NT2/D1 (cell line): Measurements from ENCODE around the gene ZNF808.

ENCODE experiments used
- SUZ12 ChIP-seq: IDR thresholded peaks from 2 replicates; pipeline ENCODE4 v1.6.1; 2011; ENCODE audit not compliant: insufficient read length, insufficient read depth; ENCODE audit errors: extremely low read depth
- YY1 ChIP-seq: IDR thresholded peaks from 2 replicates; pipeline ENCODE4 v1.6.1; 2011; ENCODE audit not compliant: insufficient read length, insufficient read depth
- ZNF274 ChIP-seq: IDR thresholded peaks from 2 replicates; pipeline ENCODE4 v1.6.1; 2011; ENCODE audit warnings: mild to moderate bottlenecking, low read depth, low read length

GRCh38 chr19:52492201-52492993, 35.1 kb upstream of the ZNF808 start:
- TF ChIP-seq ZNF274, result no peak
- TF ChIP-seq SUZ12, result no peak
- no peak for TF ChIP-seq YY1
